Measurements from ENCODE around the gene PARD3. TPM values are rescaled to one million over a fixed set of nuclear protein-coding genes. Genes with fewer than 3 reads are reported as not detected.

The PARD3 gene
- total RNA-seq, 2 donors from 2014 or later = 59.6 to 74.6 TPM

DNA sequence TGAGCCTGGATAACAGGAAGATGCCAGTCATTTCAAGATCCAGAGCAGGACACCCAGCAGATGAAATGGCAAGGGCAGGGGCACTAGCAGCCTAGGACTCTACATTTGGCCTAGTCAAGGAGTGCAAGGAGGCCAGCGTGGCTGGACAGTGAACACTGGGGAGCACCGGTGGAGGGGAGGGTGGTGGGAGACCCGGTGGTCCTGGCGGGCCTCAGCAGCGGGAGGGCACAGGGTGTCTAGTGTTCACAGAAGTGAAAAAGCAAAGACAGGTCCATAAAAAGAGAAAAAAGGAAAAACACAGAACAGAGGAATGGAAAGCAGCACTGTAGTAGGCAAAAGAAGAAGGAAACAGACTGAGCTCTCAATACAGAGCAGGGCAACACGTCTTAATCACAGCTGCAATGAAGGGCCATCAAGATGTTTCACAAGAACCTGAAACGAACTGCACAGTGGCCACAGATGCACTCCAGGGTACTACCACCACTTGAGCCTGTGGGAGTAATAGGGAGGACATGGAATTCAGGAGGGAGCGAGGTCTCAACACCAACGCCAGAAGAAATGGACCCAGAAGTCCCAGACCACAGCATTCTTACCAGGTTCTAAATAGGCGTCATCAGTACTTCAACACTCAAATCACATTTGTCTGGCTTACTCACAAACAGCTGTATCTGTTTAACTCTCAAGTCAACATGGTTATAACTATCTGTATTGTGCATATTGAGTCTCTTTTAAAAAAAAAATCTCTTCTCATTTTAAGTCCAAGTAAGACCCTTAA lies 573.7 kb downstream of the PARD3 start:
- peaks cover 2% of the 10 kb centered on the region for H3K9me3 Mint-ChIP-seq
- no peak overlapping the region for H3K4me3 Mint-ChIP-seq
- peaks cover 3% of the 10 kb centered on the region for H3K36me3 Mint-ChIP-seq (ENCODE audit: low read depth)
- TF ChIP-seq, protein P1, sequence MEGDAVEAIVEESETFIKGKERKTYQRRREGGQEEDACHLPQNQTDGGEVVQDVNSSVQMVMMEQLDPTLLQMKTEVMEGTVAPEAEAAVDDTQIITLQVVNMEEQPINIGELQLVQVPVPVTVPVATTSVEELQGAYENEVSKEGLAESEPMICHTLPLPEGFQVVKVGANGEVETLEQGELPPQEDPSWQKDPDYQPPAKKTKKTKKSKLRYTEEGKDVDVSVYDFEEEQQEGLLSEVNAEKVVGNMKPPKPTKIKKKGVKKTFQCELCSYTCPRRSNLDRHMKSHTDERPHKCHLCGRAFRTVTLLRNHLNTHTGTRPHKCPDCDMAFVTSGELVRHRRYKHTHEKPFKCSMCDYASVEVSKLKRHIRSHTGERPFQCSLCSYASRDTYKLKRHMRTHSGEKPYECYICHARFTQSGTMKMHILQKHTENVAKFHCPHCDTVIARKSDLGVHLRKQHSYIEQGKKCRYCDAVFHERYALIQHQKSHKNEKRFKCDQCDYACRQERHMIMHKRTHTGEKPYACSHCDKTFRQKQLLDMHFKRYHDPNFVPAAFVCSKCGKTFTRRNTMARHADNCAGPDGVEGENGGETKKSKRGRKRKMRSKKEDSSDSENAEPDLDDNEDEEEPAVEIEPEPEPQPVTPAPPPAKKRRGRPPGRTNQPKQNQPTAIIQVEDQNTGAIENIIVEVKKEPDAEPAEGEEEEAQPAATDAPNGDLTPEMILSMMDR (conservative IDR thresholded peaks at IDR 0.05) = no peak
- Histone ChIP-seq H3K27me3 (ENCODE audit: control insufficient read depth, insufficient read depth, low read length, poor library complexity, severe bottlenecking) (no peaks in the 10 kb centered on the region), H3K4me1 (ENCODE audit: control insufficient read depth, insufficient read depth, low read length) (peaks cover 18% of the 10 kb centered on the region), H3K27ac (ENCODE audit: low read depth, low read length) (no peak overlapping the region), H3K9ac (ENCODE audit: extremely low read depth, low read length, poor library complexity, severe bottlenecking) (no peak overlapping the region), H3K36me3 (ENCODE audit: control insufficient read depth, insufficient read depth, low read length) (no peaks in the 10 kb centered on the region), H3K9me3 (ENCODE audit: control insufficient read depth, low read length) (peaks cover 11% of the 10 kb centered on the region), H3K4me3 (ENCODE audit: low read length) (no peak overlapping the region)
- H3K27ac Mint-ChIP-seq = no peak overlapping the region
- no peaks in the 10 kb centered on the region for H3K27me3 Mint-ChIP-seq (ENCODE audit: insufficient read depth)
- H3K4me1 Mint-ChIP-seq = peaks cover 52% of the 10 kb centered on the region
- no peak for DNase-seq
- 95% methylated on average over 5 to 10 of the region's 10 CpGs for WGBS, 2 experiments (ENCODE audit: insufficient coverage in 1 of 2, insufficient read length in 1 of 2)

DNA sequence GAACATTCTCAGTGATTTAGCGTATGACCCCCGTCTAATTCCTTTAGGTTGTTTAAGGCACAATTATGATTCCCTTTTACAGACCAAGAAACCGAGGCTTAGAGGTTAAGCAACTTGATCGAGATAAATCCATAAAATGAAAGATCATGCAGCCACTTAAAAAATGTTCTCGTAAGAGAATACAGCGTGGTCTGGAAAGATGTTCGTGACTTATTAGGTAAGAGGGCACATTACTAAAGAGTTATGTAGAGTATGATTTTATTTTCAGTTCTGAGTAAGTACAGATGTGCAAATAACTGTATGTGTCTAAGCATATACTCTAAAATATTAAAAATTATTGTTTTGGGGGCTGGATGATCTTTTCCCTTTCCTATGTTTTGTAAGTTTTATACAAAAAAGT lies 575.1 kb downstream of the PARD3 start:
- Mint-ChIP-seq H3K27ac (no peak overlapping the region), H3K4me3 (no peak overlapping the region), H3K36me3 (ENCODE audit: low read depth) (peaks cover 3% of the 10 kb centered on the region), H3K9me3 (peaks cover 2% of the 10 kb centered on the region), H3K27me3 (ENCODE audit: insufficient read depth) (no peaks in the 10 kb centered on the region), H3K4me1 (peaks cover 58% of the 10 kb centered on the region)
- H3K36me3 ChIP-seq (ENCODE audit: control insufficient read depth, insufficient read depth, low read length) = no peaks in the 10 kb centered on the region
- no peak overlapping the region for H3K9ac ChIP-seq (ENCODE audit: extremely low read depth, low read length, poor library complexity, severe bottlenecking)
- TF ChIP-seq, protein P1 (conservative IDR thresholded peaks at IDR 0.05) = no peak
- H3K4me1 ChIP-seq (ENCODE audit: control insufficient read depth, insufficient read depth, low read length) = peaks cover 18% of the 10 kb centered on the region
- peaks cover 11% of the 10 kb centered on the region for H3K9me3 ChIP-seq (ENCODE audit: control insufficient read depth, low read length)
- no peaks in the 10 kb centered on the region for H3K27me3 ChIP-seq (ENCODE audit: control insufficient read depth, insufficient read depth, low read length, poor library complexity, severe bottlenecking)
- H3K27ac ChIP-seq (ENCODE audit: low read depth, low read length) = no peak overlapping the region
- DNase-seq = no peak
- no peak overlapping the region for H3K4me3 ChIP-seq (ENCODE audit: low read length)
- 94 to 96% methylated on average over 5 to 7 of the region's 7 CpGs for WGBS, 2 experiments (ENCODE audit: insufficient coverage in 1 of 2, insufficient read length in 1 of 2)

DNA sequence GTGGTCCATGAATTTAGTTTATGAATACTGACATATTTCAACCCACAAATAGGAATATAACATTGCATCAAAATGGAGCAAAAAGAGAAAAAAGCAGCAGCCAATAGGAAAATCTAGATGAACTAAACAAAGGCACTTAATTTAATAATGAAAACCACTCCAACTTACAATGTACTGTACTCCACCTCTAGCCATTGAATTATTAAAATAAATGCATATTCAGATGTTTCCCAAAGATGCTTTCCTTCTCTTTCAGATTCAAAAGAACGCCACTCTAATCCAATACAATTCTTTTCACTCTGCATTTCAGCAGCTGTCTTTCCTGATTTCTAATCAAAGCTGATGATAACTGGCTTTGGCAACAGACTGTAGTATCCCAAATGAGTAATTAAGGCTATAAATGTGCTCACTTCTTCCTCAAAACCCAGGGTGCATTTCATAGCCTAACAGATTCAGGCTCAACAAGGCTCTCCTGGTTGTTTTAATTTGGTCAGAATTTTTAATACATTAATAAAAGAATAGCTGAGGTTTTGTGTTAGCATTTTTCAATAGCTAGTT lies 577.1 kb downstream of the PARD3 start:
- Mint-ChIP-seq H3K9me3 (no peaks in the 10 kb centered on the region), H3K36me3 (ENCODE audit: low read depth) (no peaks in the 10 kb centered on the region), H3K4me3 (no peak overlapping the region), H3K27ac (no peak overlapping the region), H3K4me1 (peaks cover 52% of the 10 kb centered on the region), H3K27me3 (ENCODE audit: insufficient read depth) (no peaks in the 10 kb centered on the region)
- Histone ChIP-seq H3K36me3 (ENCODE audit: control insufficient read depth, insufficient read depth, low read length) (no peaks in the 10 kb centered on the region), H3K4me3 (ENCODE audit: low read length) (peak overlapping the region; percentile 13), H3K4me1 (ENCODE audit: control insufficient read depth, insufficient read depth, low read length) (peaks cover 18% of the 10 kb centered on the region), H3K9me3 (ENCODE audit: control insufficient read depth, low read length) (peaks cover 11% of the 10 kb centered on the region), H3K9ac (ENCODE audit: extremely low read depth, low read length, poor library complexity, severe bottlenecking) (no peak overlapping the region), H3K27me3 (ENCODE audit: control insufficient read depth, insufficient read depth, low read length, poor library complexity, severe bottlenecking) (no peaks in the 10 kb centered on the region), H3K27ac (ENCODE audit: low read depth, low read length) (no peak overlapping the region)
- DNase-seq = no peak
- WGBS, 2 experiments (ENCODE audit: insufficient coverage in 1 of 2, insufficient read length in 1 of 2) = 60 to 67% methylated on average over 1 of the region's 1 CpG
- TF ChIP-seq, protein P1 (conservative IDR thresholded peaks at IDR 0.05) = no peak

Data from endodermal cell (in vitro differentiated cells).